Mononuclear cell (primary cell): ENCODE measurements around the gene TUBB2A. TPM values are rescaled to one million over a fixed set of nuclear protein-coding genes. Genes with fewer than 3 reads are reported as not detected.
"Not testable (repeated sequence)": the region's sequence is repeated elsewhere in the genome, so short reads cannot be mapped to it uniquely, and the experiment has no call there.

ENCODE experiments used
- H3K27me3 ChIP-seq: 2 replicates; pipeline ENCODE4 v1.6.0; 2011; ENCODE audit warnings: low read length, control low read depth; ENCODE audit not compliant: insufficient read depth
- H3K4me1 ChIP-seq: 2 replicates; pipeline ENCODE4 v1.5.1; 2011; ENCODE audit warnings: mild to moderate bottlenecking, low read length, control low read depth; ENCODE audit not compliant: insufficient read depth
- H3K4me3 ChIP-seq: 2 replicates; pipeline ENCODE4 v1.5.1; 2011; ENCODE audit warnings: mild to moderate bottlenecking, low read length, moderate library complexity
- H3K9me3 ChIP-seq: 2 replicates; pipeline ENCODE4 v1.5.1; 2011; ENCODE audit warnings: low read depth, mild to moderate bottlenecking, control low read depth, low read length
- total RNA-seq: library from RNA; depleted of rRNA; stranded (reverse); fragments of >200 nt; gene quantifications from one replicate; pipeline ENCODE4 v1.2.3, GENCODE V29; 2012

The TUBB2A gene
- total RNA-seq, 1 donor: 14.6 TPM

- no peaks in the 10 kb centered on the region for H3K4me1 ChIP-seq
- no peaks in the 10 kb centered on the region for H3K27me3 ChIP-seq
- no peak overlapping the region for H3K4me3 ChIP-seq
- no peaks in the 10 kb centered on the region for H3K9me3 ChIP-seq
Observed at GRCh38 chr6:3193102-3193849, 35.9 kb upstream of the TUBB2A start.

GRCh38 chr6:3190779-3191178, 33.4 kb upstream of the TUBB2A start:
- Histone ChIP-seq H3K9me3 (no peaks in the 10 kb centered on the region), H3K27me3 (no peaks in the 10 kb centered on the region), H3K4me1 (no peaks in the 10 kb centered on the region), H3K4me3 (no peak overlapping the region)

- Histone ChIP-seq H3K27me3 (no peaks in the 10 kb centered on the region), H3K9me3 (no peaks in the 10 kb centered on the region), H3K4me3 (no peak overlapping the region), H3K4me1 (no peaks in the 10 kb centered on the region)
Observed at GRCh38 chr6:3190056-3190455, 32.7 kb upstream of the TUBB2A start.

- not testable (repeated sequence) for H3K4me3 ChIP-seq, H3K27me3 ChIP-seq, H3K4me1 ChIP-seq, H3K9me3 ChIP-seq
Observed at GRCh38 chr6:3189192-3189591, 31.8 kb upstream of the TUBB2A start.

GRCh38 chr6:3188262-3188661, 30.9 kb upstream of the TUBB2A start:
- Histone ChIP-seq H3K4me3 (no peak overlapping the region), H3K9me3 (no peaks in the 10 kb centered on the region)

DNA sequence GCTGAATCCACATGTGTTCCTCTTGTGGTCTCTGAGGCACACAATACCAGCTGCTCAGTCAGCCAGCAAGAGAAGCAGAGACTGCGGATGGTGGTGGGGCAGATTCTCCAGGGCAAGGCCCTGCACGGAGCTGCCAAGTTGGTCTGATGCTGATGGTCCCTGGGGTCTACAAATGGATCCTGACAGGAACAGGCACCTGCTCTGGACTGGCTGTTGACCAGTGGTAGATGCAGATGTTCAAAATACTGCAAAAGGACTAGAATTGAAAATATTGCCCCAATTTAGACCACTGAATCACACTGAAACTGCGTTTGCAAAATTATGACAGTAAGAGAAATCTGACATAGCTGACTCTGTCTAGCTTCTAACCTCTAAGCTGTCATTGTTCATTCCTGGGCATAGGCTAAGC, 29.6 kb upstream of the TUBB2A start:
- no peaks in the 10 kb centered on the region for H3K4me1 ChIP-seq
- H3K9me3 ChIP-seq: no peaks in the 10 kb centered on the region
- no peak overlapping the region for H3K4me3 ChIP-seq
- no peaks in the 10 kb centered on the region for H3K27me3 ChIP-seq

More at GRCh38 chr6:3188262-3188661, 30.9 kb upstream of the TUBB2A start:
- no peaks in the 10 kb centered on the region for H3K27me3 ChIP-seq
- no peaks in the 10 kb centered on the region for H3K4me1 ChIP-seq

- Histone ChIP-seq H3K9me3 (no peaks in the 10 kb centered on the region), H3K4me1 (no peaks in the 10 kb centered on the region), H3K27me3 (no peaks in the 10 kb centered on the region), H3K4me3 (no peak overlapping the region)
Observed at GRCh38 chr6:3183066-3183465, 25.7 kb upstream of the TUBB2A start.

DNA sequence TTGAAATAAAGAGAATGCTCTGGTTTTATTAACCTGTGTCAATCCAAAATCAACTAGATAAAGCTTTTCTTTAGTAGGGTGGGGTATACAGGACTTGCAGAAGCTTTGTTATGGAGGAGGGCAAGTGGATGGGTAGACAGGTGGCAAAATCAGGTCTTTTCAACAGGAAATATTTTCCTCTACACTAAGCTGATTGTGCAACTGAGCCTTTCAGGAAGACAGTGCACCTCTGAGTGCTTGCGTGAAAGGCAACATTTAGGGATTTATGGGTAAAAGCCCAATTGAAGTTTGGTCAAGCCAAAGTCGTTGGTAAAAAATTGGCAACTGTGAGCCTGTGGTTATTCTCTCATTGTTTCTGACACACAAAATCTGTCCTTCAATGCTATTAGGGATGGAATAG, 23.8 kb upstream of the TUBB2A start:
- H3K9me3 ChIP-seq: no peaks in the 10 kb centered on the region
- H3K4me3 ChIP-seq: no peak overlapping the region
- no peaks in the 10 kb centered on the region for H3K27me3 ChIP-seq
- H3K4me1 ChIP-seq: no peaks in the 10 kb centered on the region

GRCh38 chr6:3179945-3180344, 22.6 kb upstream of the TUBB2A start:
- not testable (repeated sequence) for H3K27me3 ChIP-seq, H3K4me3 ChIP-seq, H3K9me3 ChIP-seq, H3K4me1 ChIP-seq

- H3K4me1 ChIP-seq, H3K4me3 ChIP-seq, H3K27me3 ChIP-seq, H3K9me3 ChIP-seq: not testable (repeated sequence)
Observed at GRCh38 chr6:3178666-3179065, 21.3 kb upstream of the TUBB2A start.

- Histone ChIP-seq H3K4me3 (no peak overlapping the region), H3K9me3 (no peaks in the 10 kb centered on the region), H3K4me1 (no peaks in the 10 kb centered on the region), H3K27me3 (no peaks in the 10 kb centered on the region)
Observed at GRCh38 chr6:3176562-3177355, 19.4 kb upstream of the TUBB2A start.

GRCh38 chr6:3175715-3176402, 18.5 kb upstream of the TUBB2A start:
- Histone ChIP-seq H3K4me1 (no peaks in the 10 kb centered on the region), H3K27me3 (no peaks in the 10 kb centered on the region), H3K4me3 (no peak overlapping the region), H3K9me3 (no peaks in the 10 kb centered on the region)

- H3K9me3 ChIP-seq, H3K27me3 ChIP-seq, H3K4me3 ChIP-seq, H3K4me1 ChIP-seq: not testable (repeated sequence)
Observed at GRCh38 chr6:3173636-3174089, 16.3 kb upstream of the TUBB2A start.

GRCh38 chr6:3172789-3173188, 15.4 kb upstream of the TUBB2A start:
- H3K9me3 ChIP-seq: not testable (repeated sequence)

More at GRCh38 chr6:3172789-3173188, 15.4 kb upstream of the TUBB2A start:
- H3K27me3 ChIP-seq, H3K4me3 ChIP-seq, H3K4me1 ChIP-seq: not testable (repeated sequence)
